ENCODE data around the gene CRTC3. TPM values are rescaled to one million over a fixed set of nuclear protein-coding genes. Genes with fewer than 3 reads are reported as not detected.

Gene CRTC3
- total RNA-seq, 2 experiments from 2014 or later, result 27.1 to 28.7 TPM

DNA sequence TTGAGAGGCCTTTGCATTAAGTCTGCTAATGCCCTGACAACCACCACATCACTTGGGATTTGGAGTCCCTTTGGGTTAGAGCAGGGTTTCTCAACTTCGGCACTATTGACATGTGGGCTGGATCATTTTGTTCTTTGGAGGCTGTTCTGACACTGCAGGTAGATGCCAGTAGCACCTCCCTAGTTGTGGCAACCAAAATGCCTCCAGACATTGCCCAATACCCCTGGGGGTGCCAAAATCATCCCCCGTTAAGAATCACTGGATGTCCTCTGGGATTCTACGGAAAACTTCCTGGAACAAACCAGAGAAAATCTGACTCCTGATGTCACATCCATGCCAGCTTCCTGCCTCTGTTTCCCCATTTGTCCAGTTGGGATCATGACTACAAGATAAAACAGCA, 150.2 kb downstream of the CRTC3 start:
- H3K36me3 Mint-ChIP-seq (ENCODE audit: low read depth), result no peaks in the 10 kb centered on the region
- DNase-seq, result no peak
- H3K27ac Mint-ChIP-seq, result no peak overlapping the region
- intact Hi-C loops (cut with micrococcal nuclease), result no loop called here
- H3K27me3 Mint-ChIP-seq, result no peaks in the 10 kb centered on the region
- ATAC-seq, result no peak
- H3K4me1 Mint-ChIP-seq (ENCODE audit: low read depth), result peaks cover 36% of the 10 kb centered on the region
- ChIA-PET POLR2A (no interaction called here), CTCF (interaction anchor here (4.6 kb wide), 1 partner anchor 32 kb away, joined by 24 read pairs; no protein-coding TSS in a partner anchor)
- no peak overlapping the region for H3K4me3 Mint-ChIP-seq
- no peak for TF ChIP-seq CTCF (IDR thresholded peaks at IDR 0.05)
- peaks cover 2% of the 10 kb centered on the region for H3K9me3 Mint-ChIP-seq

DNA sequence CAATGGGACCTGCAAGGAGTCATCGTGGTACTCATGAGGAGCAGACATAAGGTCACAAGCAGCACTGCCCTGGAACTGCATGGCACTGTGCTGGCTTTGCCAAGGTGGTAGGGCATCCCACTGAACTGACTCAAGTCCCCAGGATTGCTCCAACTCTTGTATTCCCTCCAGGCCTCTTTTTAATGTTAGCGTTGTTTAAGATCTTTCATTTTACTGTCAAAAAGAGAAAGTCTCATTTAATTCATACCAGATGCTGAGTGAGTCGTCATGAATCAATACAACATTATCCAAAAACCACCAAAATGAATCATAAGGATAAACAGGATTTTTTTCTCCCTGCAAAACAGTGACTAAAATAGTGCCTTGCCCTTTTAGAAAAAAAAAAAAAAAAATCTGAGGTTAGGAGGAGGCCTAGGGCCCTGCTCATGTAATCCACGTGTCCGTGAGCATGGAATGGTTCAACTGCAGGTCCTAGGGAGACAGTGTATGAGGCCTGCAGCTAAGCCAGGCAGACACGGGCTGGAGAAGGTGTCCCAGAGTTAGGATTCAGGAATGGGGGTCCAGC, 150.7 kb downstream of the CRTC3 start:
- ATAC-seq (peak; percentile 32), DNase-seq (no peak)
- peaks cover 39% of the 10 kb centered on the region for H3K4me1 Mint-ChIP-seq (ENCODE audit: low read depth)
- H3K9me3 Mint-ChIP-seq, result peaks cover 2% of the 10 kb centered on the region
- H3K27me3 Mint-ChIP-seq, result no peaks in the 10 kb centered on the region
- ChIA-PET POLR2A (no interaction called here), CTCF (no interaction called here)
- no peak overlapping the region for H3K4me3 Mint-ChIP-seq
- no peak for TF ChIP-seq CTCF (IDR thresholded peaks at IDR 0.05)
- H3K36me3 Mint-ChIP-seq (ENCODE audit: low read depth), result no peaks in the 10 kb centered on the region
- intact Hi-C loops (cut with micrococcal nuclease), result no loop called here
- no peak overlapping the region for H3K27ac Mint-ChIP-seq

DNA sequence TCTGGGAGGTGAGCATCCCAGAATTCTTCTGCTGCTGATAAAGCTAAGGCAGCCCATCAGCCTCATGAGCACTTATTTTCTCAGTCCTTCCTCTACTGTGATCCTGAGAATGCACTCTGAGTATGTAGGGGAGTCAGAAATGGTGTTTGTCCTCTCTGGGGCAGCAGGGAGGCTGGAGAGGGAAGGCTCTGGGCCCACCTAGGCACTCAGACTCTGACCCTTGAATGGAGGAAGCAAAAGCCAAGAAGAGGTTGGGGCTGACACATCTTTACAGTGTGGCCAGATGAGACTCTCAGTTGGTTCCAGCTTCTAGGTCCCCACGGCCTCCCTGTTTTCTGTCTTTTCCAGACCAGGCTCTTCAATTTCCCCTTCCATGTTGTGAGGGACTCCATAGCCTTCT, 151.3 kb downstream of the CRTC3 start:
- Mint-ChIP-seq H3K36me3 (ENCODE audit: low read depth) (no peaks in the 10 kb centered on the region), H3K9me3 (peaks cover 2% of the 10 kb centered on the region), H3K27me3 (no peaks in the 10 kb centered on the region), H3K27ac (no peak overlapping the region), H3K4me1 (ENCODE audit: low read depth) (peaks cover 43% of the 10 kb centered on the region), H3K4me3 (no peak overlapping the region)
- intact Hi-C loops (cut with micrococcal nuclease), result no loop called here
- no peak for ATAC-seq
- no peak for DNase-seq
- ChIA-PET CTCF (no interaction called here), POLR2A (no interaction called here)
- TF ChIP-seq CTCF (IDR thresholded peaks at IDR 0.05), result no peak

- ChIA-PET CTCF (no interaction called here), POLR2A (no interaction called here)
- Mint-ChIP-seq H3K9me3 (peaks cover 2% of the 10 kb centered on the region), H3K36me3 (ENCODE audit: low read depth) (no peaks in the 10 kb centered on the region), H3K4me3 (no peak overlapping the region), H3K4me1 (ENCODE audit: low read depth) (peaks cover 47% of the 10 kb centered on the region), H3K27me3 (no peaks in the 10 kb centered on the region), H3K27ac (no peak overlapping the region)
- DNase-seq (no peak), ATAC-seq (no peak)
- TF ChIP-seq CTCF (IDR thresholded peaks at IDR 0.05), result no peak
- intact Hi-C loops (cut with micrococcal nuclease), result no loop called here
Observed at GRCh38 chr15:90681480-90681879, 151.8 kb downstream of the CRTC3 start.

DNA sequence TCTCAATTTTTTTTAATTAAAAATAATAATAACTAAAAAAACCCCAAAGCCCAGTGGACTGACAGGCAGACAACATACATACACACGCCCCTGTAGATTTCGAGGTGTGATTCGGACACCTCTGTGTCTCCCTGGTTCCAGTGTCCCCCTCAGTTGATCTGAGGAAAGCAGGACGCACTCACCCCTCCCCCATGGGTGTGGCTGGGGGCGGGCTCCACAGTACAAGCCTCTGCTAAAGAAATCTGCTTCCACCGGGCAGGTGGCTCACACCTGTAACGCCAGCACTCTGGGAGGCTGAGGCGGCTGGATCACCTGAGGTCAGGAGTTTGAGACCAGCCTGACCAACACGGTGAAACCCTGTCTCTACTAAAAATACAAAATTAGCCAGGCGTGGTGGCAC, 153.6 kb downstream of the CRTC3 start:
- TF ChIP-seq CTCF (IDR thresholded peaks at IDR 0.05), result no peak
- intact Hi-C loops (cut with micrococcal nuclease), result no loop called here
- peaks cover 50% of the 10 kb centered on the region for H3K4me1 Mint-ChIP-seq (ENCODE audit: low read depth)
- ATAC-seq, result no peak
- no peak overlapping the region for H3K27ac Mint-ChIP-seq
- H3K9me3 Mint-ChIP-seq, result no peaks in the 10 kb centered on the region
- H3K27me3 Mint-ChIP-seq, result no peaks in the 10 kb centered on the region
- ChIA-PET CTCF (interaction anchor here (3.9 kb wide), 1 partner anchor 35 kb away, joined by 16 read pairs; no protein-coding TSS in a partner anchor), POLR2A (no interaction called here)
- no peaks in the 10 kb centered on the region for H3K36me3 Mint-ChIP-seq (ENCODE audit: low read depth)
- DNase-seq, result no peak
- no peak overlapping the region for H3K4me3 Mint-ChIP-seq

Measured in activated CD8-positive, alpha-beta T cell treated with anti-CD3 and anti-CD28 coated beads for 36 hours (primary cell).